HepG2 (cell line): ENCODE measurements around the gene SIRT7. TPM values are rescaled to one million over a fixed set of nuclear protein-coding genes. Genes with fewer than 3 reads are reported as not detected.

ENCODE experiments used
- AKAP8 ChIP-seq: sonication (generic); formaldehyde crosslinking; IDR thresholded peaks from 2 replicates; pipeline ENCODE4 v1.5.1; 2020; ENCODE audit warnings: mild to moderate bottlenecking, missing genetic modification reagents
- GABPB1 ChIP-seq: IDR thresholded peaks from 2 replicates; pipeline ENCODE4 v1.6.1; 2016; ENCODE audit warnings: mild to moderate bottlenecking, missing genetic modification reagents, moderate library complexity, missing compliant biosample characterization
- GPN1 ChIP-seq: sonication (generic); formaldehyde crosslinking; IDR thresholded peaks from 2 replicates; pipeline ENCODE4 v1.5.1; 2020; ENCODE audit warnings: missing genetic modification reagents, borderline replicate concordance
- HOXA9 ChIP-seq: sonication (generic); formaldehyde crosslinking; IDR thresholded peaks from 2 replicates; pipeline ENCODE4 v1.8.1; 2022; ENCODE audit warnings: missing genetic modification reagents, mild to moderate bottlenecking, moderate library complexity, borderline replicate concordance
- MXD1 ChIP-seq: sonication (generic); formaldehyde crosslinking; IDR thresholded peaks from 2 replicates; pipeline ENCODE4 v1.4.0; 2020; ENCODE audit warnings: mild to moderate bottlenecking, missing genetic modification reagents
- PRPF4 ChIP-seq: fragments of 200-400 bp; formaldehyde crosslinking; IDR thresholded peaks from 2 replicates; pipeline ENCODE4 v1.6.1; 2016; ENCODE audit warnings: low read length, low read depth; ENCODE audit not compliant: poor library complexity, severe bottlenecking
- TRAFD1 ChIP-seq: sonication (generic); formaldehyde crosslinking; IDR thresholded peaks from 2 replicates; pipeline ENCODE4 v1.5.1; 2020; ENCODE audit warnings: missing genetic modification reagents, mild to moderate bottlenecking, borderline replicate concordance
- XBP1 ChIP-seq: sonication (generic); formaldehyde crosslinking; IDR thresholded peaks from 2 replicates; pipeline ENCODE4 v1.5.0; 2020; ENCODE audit warnings: missing genetic modification reagents
- YEATS4 ChIP-seq: sonication (generic); formaldehyde crosslinking; IDR thresholded peaks from 2 replicates; pipeline ENCODE4 v1.4.0; 2020; ENCODE audit warnings: missing genetic modification reagents, borderline replicate concordance
- ZNF224 ChIP-seq: sonication (generic); formaldehyde crosslinking; IDR thresholded peaks from 2 replicates; pipeline ENCODE4 v1.5.0; 2020; ENCODE audit warnings: mild to moderate bottlenecking, missing genetic modification reagents
- ZNF350 ChIP-seq: sonication (generic); formaldehyde crosslinking; IDR thresholded peaks from 2 replicates; pipeline ENCODE4 v1.4.0; 2020; ENCODE audit warnings: mild to moderate bottlenecking, low read depth, missing genetic modification reagents, borderline replicate concordance
- ZNF383 ChIP-seq: sonication (generic); formaldehyde crosslinking; IDR thresholded peaks from 2 replicates; pipeline ENCODE4 v1.4.0; 2020; ENCODE audit warnings: missing genetic modification reagents, mild to moderate bottlenecking, borderline replicate concordance
- ZNF580 ChIP-seq: IDR thresholded peaks from 2 replicates; pipeline ENCODE4 v1.6.1; 2016; ENCODE audit warnings: low read depth, borderline replicate concordance
- ZNF710 ChIP-seq: sonication (generic); formaldehyde crosslinking; IDR thresholded peaks from 2 replicates; pipeline ENCODE4 v1.5.0; 2020; ENCODE audit warnings: mild to moderate bottlenecking, missing genetic modification reagents, borderline replicate concordance
- polyA plus RNA-seq, 8 experiments: library from polyadenylated mRNA; depleted of rRNA in 3 of 8; stranded (reverse) in 7 of 8; unstranded in 1 of 8; fragments of >200 nt; fragmentation: Illumina TruSeq in 4 of 8; extraction: Trizol in 4 of 8; gene quantifications; 2 replicates each; pipeline versions ENCODE4 v1.2.1 to v1.2.3, GENCODE V29; 2011 to 2016; ENCODE audit warnings: low read depth in 4 of 8, missing spikeins in 1 of 8, mixed read lengths in 1 of 8; ENCODE audit not compliant: insufficient read depth in 1 of 8
- total RNA-seq, 5 experiments: library from RNA; depleted of rRNA; stranded (reverse); fragments of >200 nt; fragmentation: Illumina TruSeq; extraction: Trizol; gene quantifications; 2 replicates each; pipeline ENCODE4 v1.2.3, GENCODE V29; 2016; ENCODE audit warnings: low read depth in 1 of 5

Gene SIRT7
- total and polyA plus RNA-seq, 2 of the 13 experiments (the other 11 are each of a cell fraction or from before 2014, with no cell fraction given) = 8.3 to 24.8 TPM

GRCh38 chr17:81952792-81953228 lies 34.8 kb upstream of the SIRT7 start (continued):
- TF ChIP-seq TRAFD1 (CRISPR knock-in tag) (no peak), AKAP8 (CRISPR knock-in tag) (peak; percentile 78; the same call in 1 of the 2 replicates), MXD1 (CRISPR knock-in tag) (no peak), XBP1 (CRISPR knock-in tag) (no peak), YEATS4 (CRISPR knock-in tag) (no peak), ZNF383 (CRISPR knock-in tag) (no peak), ZNF710 (no peak), ZNF580 (CRISPR knock-in tag) (no peak), GABPB1 (CRISPR knock-in tag) (peak; percentile 32; the same call in 1 of the 2 replicates), ZNF224 (no peak), HOXA9 (0 out of 2 replicates have a peak, but pooled peaks have one; percentile 55), PRPF4 (peak; percentile 65), ZNF350 (CRISPR knock-in tag) (0 out of 2 replicates have a peak, but pooled peaks have one; percentile 40), GPN1 (CRISPR knock-in tag) (no peak)
